Endothelial cell of umbilical vein (primary cell): Measurements from ENCODE around the gene NRXN3.

Experiments used
- GATA2 ChIP-seq: IDR thresholded peaks from 2 replicates; pipeline ENCODE4 v1.7.0; 2011; ENCODE audit warnings: low read depth, mild to moderate bottlenecking, moderate library complexity, mixed read lengths, low read length; ENCODE audit not compliant: insufficient read length, insufficient read depth
- JUN ChIP-seq: IDR thresholded peaks from 2 replicates; pipeline ENCODE4 v1.6.1; 2011; ENCODE audit warnings: borderline replicate concordance, low read depth; ENCODE audit not compliant: insufficient read length, insufficient read depth
- POLR2A ChIP-seq: IDR thresholded peaks from 2 replicates; pipeline ENCODE4 v1.6.1; 2012; ENCODE audit warnings: low read depth, mild to moderate bottlenecking, control low read depth, low read length
- POLR2AphosphoS5 ChIP-seq: IDR thresholded peaks from 2 replicates; pipeline ENCODE4 v1.6.1; 2012; ENCODE audit warnings: low read depth, mild to moderate bottlenecking, control low read depth, low read length, moderate library complexity; ENCODE audit not compliant: insufficient read depth
- TF ChIP-seq, protein P1 (sequence below), 2 donors: IDR thresholded peaks; 1 replicate in 1 of 2; 2 replicates in 1 of 2; pipeline ENCODE4 v1.5.1; 2011; ENCODE audit warnings: low read length in 2 of 2, mild to moderate bottlenecking in 2 of 2, moderate library complexity in 2 of 2, control low read depth in 1 of 2, inconsistent platforms in 1 of 2, low read depth in 1 of 2; ENCODE audit not compliant: insufficient read depth in 1 of 2; ENCODE audit errors: extremely low read depth in 1 of 2
- TF ChIP-seq, protein P2 (sequence below): IDR thresholded peaks from 2 replicates; pipeline ENCODE4 v1.6.1; 2011; ENCODE audit not compliant: insufficient read depth, insufficient read length

DNA sequence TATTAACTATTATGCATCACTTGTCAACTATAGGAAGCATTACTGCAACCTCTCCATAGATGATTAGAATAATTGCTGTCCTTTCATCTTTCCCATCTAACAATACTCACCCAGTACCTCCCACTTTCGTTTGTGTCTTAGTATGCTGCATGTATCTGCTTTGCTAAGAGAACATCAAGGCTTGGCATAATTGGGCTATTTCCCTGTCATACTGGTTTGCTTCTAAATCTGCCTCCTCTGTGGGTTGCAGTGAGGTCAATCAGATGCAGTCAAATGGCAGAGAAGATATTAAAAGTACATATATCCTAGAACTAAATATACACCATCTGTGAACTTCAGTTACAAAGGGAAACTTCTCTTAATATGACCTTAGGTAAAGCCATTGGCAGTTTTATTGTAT, 1330.3 kb downstream of the NRXN3 start:
- TF ChIP-seq POLR2A (no peak), JUN (no peak), POLR2AphosphoS5 (no peak), GATA2 (no peak)
- TF ChIP-seq, protein P1, sequence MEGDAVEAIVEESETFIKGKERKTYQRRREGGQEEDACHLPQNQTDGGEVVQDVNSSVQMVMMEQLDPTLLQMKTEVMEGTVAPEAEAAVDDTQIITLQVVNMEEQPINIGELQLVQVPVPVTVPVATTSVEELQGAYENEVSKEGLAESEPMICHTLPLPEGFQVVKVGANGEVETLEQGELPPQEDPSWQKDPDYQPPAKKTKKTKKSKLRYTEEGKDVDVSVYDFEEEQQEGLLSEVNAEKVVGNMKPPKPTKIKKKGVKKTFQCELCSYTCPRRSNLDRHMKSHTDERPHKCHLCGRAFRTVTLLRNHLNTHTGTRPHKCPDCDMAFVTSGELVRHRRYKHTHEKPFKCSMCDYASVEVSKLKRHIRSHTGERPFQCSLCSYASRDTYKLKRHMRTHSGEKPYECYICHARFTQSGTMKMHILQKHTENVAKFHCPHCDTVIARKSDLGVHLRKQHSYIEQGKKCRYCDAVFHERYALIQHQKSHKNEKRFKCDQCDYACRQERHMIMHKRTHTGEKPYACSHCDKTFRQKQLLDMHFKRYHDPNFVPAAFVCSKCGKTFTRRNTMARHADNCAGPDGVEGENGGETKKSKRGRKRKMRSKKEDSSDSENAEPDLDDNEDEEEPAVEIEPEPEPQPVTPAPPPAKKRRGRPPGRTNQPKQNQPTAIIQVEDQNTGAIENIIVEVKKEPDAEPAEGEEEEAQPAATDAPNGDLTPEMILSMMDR (IDR thresholded peaks at IDR 0.05; ENCODE audit: extremely low read depth in 1 of 2, insufficient read depth in 1 of 2, low read depth in 1 of 2, low read length in 2 of 2): no peak
- TF ChIP-seq, protein P2, sequence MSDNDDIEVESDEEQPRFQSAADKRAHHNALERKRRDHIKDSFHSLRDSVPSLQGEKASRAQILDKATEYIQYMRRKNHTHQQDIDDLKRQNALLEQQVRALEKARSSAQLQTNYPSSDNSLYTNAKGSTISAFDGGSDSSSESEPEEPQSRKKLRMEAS: no peak
